ENCODE measurements around the gene KIF21A.
"Not testable (repeated sequence)": the region's sequence is repeated elsewhere in the genome, so short reads cannot be mapped to it uniquely, and the experiment has no call there.

KIF21A gene

GRCh38 chr12:39343665-39344064, 99.3 kb downstream of the KIF21A start:
- no peak for FAIRE-seq

- FAIRE-seq = no peak
These were observed 101.2 kb downstream of the KIF21A start for GRCh38 chr12:39341761-39342160.

GRCh38 chr12:39341179-39341578, 101.7 kb downstream of the KIF21A start:
- FAIRE-seq = peak; percentile 21

GRCh38 chr12:39332661-39333175, 110.2 kb downstream of the KIF21A start:
- FAIRE-seq = no peak

GRCh38 chr12:39331539-39332261, 111.2 kb downstream of the KIF21A start:
- FAIRE-seq = no peak

GRCh38 chr12:39329876-39330275, 113.0 kb downstream of the KIF21A start:
- FAIRE-seq = no peak

GRCh38 chr12:39329018-39329417, 113.9 kb downstream of the KIF21A start:
- FAIRE-seq = no peak

GRCh38 chr12:39327965-39328364, 115.0 kb downstream of the KIF21A start:
- no peak for FAIRE-seq

- no peak for FAIRE-seq
These were observed 115.4 kb downstream of the KIF21A start for GRCh38 chr12:39327510-39327909.

- FAIRE-seq = no peak
These were observed 123.7 kb downstream of the KIF21A start for GRCh38 chr12:39319180-39319579.

GRCh38 chr12:39314547-39314946, 128.4 kb downstream of the KIF21A start:
- peak; percentile 86 for FAIRE-seq

- FAIRE-seq = no peak
These were observed 133.4 kb downstream of the KIF21A start for GRCh38 chr12:39309516-39309915.

- FAIRE-seq = no peak
These were observed 141.5 kb downstream of the KIF21A start for GRCh38 chr12:39301422-39301821.

- no peak for FAIRE-seq
These were observed 142.1 kb downstream of the KIF21A start for GRCh38 chr12:39300799-39301198.

- no peak for FAIRE-seq
These were observed 145.0 kb downstream of the KIF21A start for GRCh38 chr12:39297891-39298290.

GRCh38 chr12:39296496-39296895, 146.4 kb downstream of the KIF21A start:
- no peak for FAIRE-seq

- not testable (repeated sequence) for FAIRE-seq
These were observed 147.3 kb downstream of the KIF21A start for GRCh38 chr12:39295593-39295992.

GRCh38 chr12:39294715-39295114, 148.2 kb downstream of the KIF21A start:
- FAIRE-seq = no peak

GRCh38 chr12:39292125-39292630, 150.7 kb downstream of the KIF21A start:
- no peak for FAIRE-seq

GRCh38 chr12:39287817-39288216, 155.1 kb downstream of the KIF21A start:
- FAIRE-seq = no peak

GRCh38 chr12:39287409-39287808, 155.5 kb downstream of the KIF21A start:
- no peak for FAIRE-seq

- FAIRE-seq = no peak
These were observed 164.5 kb downstream of the KIF21A start for GRCh38 chr12:39278426-39278825.

- no peak for FAIRE-seq
These were observed 165.5 kb downstream of the KIF21A start for GRCh38 chr12:39277416-39277815.

GRCh38 chr12:39275846-39276245, 167.1 kb downstream of the KIF21A start:
- no peak for FAIRE-seq
